Posterior cingulate gyrus (tissue), 11 donors: Measurements from ENCODE around the gene PHPT1.
"Not testable (repeated sequence)": the region's sequence is repeated elsewhere in the genome, so short reads cannot be mapped to it uniquely, and the experiment has no call there.

Experiments
- DNase-seq, 10 donors: peaks; one replicate each; pipeline versions ENCODE4 v3.0.0 to v3.0.0-alpha.2; 2020 to 2021; ENCODE audit warnings: mixed read lengths in 3 of 10
- intact Hi-C: fragments of 100-400 bp; cut with DNase I; formaldehyde crosslinking; loops from one replicate; pipeline ENCODE4 v1.15.1; 2023

Gene PHPT1

GRCh38 chr9:136855461-136856078, 6.4 kb downstream of the PHPT1 start:
- peak in 2 of 10 donors; percentile 71 to 81 for DNase-seq
- intact Hi-C loops = no loop called here

GRCh38 chr9:136856079-136856476, 6.9 kb downstream of the PHPT1 start:
- intact Hi-C loops = no loop called here
- peak in 2 of 10 donors; percentile 8 to 77 for DNase-seq

GRCh38 chr9:136856541-136857141, 7.4 kb downstream of the PHPT1 start:
- intact Hi-C loops = no loop called here
- peak in 1 of 10 donors; percentile 71 for DNase-seq

GRCh38 chr9:136857166-136857565, 8.0 kb downstream of the PHPT1 start:
- intact Hi-C loops = no loop called here
- DNase-seq = peak in 2 of 10 donors; percentile 7 to 78

GRCh38 chr9:136857581-136858412, 8.6 kb downstream of the PHPT1 start:
- peak in 3 of 10 donors; percentile 7 to 84 (median 9) for DNase-seq
- intact Hi-C loops = no loop called here

- intact Hi-C loops = no loop called here
- DNase-seq = peak in 1 of 10 donors; percentile 63
Observed at GRCh38 chr9:136858452-136858843, 9.2 kb downstream of the PHPT1 start.

GRCh38 chr9:136858844-136859757, 9.9 kb downstream of the PHPT1 start:
- intact Hi-C loops = no loop called here
- peak; percentile 46 to 96 (median 70) for DNase-seq

- intact Hi-C loops = no loop called here
- DNase-seq = peak in 1 of 10 donors; percentile 71
Observed at GRCh38 chr9:136860529-136860928, 11.3 kb downstream of the PHPT1 start.

GRCh38 chr9:136860933-136861873, 12.0 kb downstream of the PHPT1 start:
- intact Hi-C loops = no loop called here
- peak in 1 of 10 donors; percentile 77 for DNase-seq

- peak in 2 of 10 donors; percentile 65 to 69 for DNase-seq
- intact Hi-C loops = no loop called here
Observed at GRCh38 chr9:136861874-136862457, 12.8 kb downstream of the PHPT1 start.

- intact Hi-C loops = no loop called here
- DNase-seq = peak in 2 of 10 donors; percentile 79
Observed at GRCh38 chr9:136862849-136863622, 13.8 kb downstream of the PHPT1 start.

GRCh38 chr9:136863623-136864273, 14.5 kb downstream of the PHPT1 start:
- intact Hi-C loops = no loop called here
- DNase-seq = peak in 1 of 10 donors; percentile 57

GRCh38 chr9:136865041-136865767, 16.0 kb downstream of the PHPT1 start:
- intact Hi-C loops = no loop called here
- DNase-seq = no peak

- intact Hi-C loops = no loop called here
- no peak for DNase-seq
Observed at GRCh38 chr9:136865768-136866103, 16.5 kb downstream of the PHPT1 start.

GRCh38 chr9:136866898-136867421, 17.8 kb downstream of the PHPT1 start:
- intact Hi-C loops, DNase-seq: not testable (repeated sequence)

- intact Hi-C loops = no loop called here
- peak in 2 of 10 donors; percentile 56 to 58 for DNase-seq
Observed at GRCh38 chr9:136867480-136867879, 18.3 kb downstream of the PHPT1 start.

GRCh38 chr9:136867917-136868316, 18.7 kb downstream of the PHPT1 start:
- intact Hi-C loops = no loop called here
- no peak for DNase-seq
